GM10266 (cell line): Measurements from ENCODE around the gene NAV2.

Experiments
- DNase-seq: peaks from one replicate; pipeline ENCODE4 v3.0.0; 2012; ENCODE audit errors: extremely low spot score
- CTCF ChIP-seq: IDR thresholded peaks from 2 replicates; pipeline ENCODE4 v1.5.1; 2012; ENCODE audit warnings: mild to moderate bottlenecking, low read depth; ENCODE audit not compliant: control insufficient read depth, insufficient read depth; ENCODE audit errors: missing control alignments

The NAV2 gene

DNA sequence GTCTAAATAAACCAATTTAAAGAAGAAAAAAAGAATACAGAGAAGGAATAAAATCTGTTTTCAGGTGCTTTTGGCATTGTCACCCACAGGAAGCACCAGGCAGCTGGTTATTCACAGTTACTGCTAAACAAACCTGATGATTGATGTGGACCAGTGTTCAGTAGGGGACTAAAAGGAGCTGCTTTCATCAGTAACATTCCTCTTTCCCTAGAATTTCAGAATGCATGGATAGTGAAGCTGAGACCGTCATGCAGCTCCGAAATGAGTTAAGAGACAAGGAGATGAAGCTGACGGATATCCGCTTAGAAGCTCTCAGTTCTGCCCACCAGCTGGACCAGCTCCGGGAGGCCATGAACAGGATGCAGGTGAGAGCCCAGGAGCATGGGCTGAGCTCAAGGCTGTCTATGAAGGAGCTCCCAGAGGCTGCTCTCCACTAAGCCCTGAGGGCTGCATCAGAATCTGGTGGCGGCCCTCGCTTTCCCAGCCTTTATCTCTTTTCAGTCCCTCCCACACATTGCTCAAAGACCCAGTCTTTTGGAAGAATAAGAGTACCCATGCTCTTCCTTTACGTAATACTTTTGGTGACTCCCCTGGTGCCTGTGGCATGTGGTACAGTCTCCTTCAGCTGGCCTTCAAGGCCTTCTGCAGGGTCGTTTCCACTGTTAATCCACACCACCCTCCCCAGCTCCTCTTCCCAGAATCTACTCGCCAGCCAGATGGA, 378.2 kb downstream of the NAV2 start:
- TF ChIP-seq CTCF = no peak
- DNase-seq = no peak

GRCh38 chr11:20093775-20094174, 381.1 kb downstream of the NAV2 start:
- no peak for TF ChIP-seq CTCF
- no peak for DNase-seq

- TF ChIP-seq CTCF = no peak
- DNase-seq = no peak
These were observed 382.6 kb downstream of the NAV2 start for GRCh38 chr11:20095189-20095588.

DNA sequence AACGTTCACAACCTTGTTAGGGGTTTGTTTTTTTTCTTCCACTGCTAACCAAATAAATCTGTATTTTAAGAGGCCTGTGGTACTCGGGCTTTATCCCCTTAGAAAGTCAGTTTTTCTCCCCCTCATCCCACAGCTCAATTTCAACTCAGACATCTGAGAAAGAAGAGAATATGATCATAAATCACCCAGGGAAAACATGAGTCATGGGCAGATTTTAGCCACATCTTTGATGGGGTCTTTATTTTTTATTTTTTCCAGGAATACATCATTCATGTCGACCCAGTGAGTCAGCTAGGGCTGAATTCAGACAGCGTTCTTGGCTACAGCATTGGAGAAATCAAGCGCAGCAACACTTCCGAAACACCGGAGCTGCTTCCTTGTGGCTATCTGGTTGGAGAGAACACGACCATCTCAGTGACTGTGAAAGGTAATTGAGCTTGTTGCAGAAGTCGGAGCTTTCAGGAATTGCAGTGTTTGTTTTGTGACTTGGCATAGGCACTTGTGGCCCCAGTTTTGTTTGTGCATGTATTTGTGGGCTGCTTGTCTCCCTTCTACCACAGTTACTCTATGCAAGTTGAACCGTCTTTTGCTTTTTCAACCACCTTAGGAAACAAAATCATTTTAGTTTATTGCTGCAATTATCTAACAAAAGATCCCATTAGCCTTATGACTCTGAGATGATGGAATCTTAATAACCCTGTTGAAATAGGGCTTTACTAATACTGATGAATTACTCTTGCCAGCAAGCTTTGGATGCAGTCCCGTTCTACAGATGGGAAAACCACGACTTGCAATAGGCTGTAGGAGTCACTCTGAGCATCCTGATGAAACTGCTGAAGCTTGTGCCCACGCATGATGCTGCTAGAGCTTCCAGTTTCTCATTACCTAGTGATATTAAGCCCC, 384.9 kb downstream of the NAV2 start:
- no peak for DNase-seq
- no peak for TF ChIP-seq CTCF

- no peak for TF ChIP-seq CTCF
- no peak for DNase-seq
These were observed 386.9 kb downstream of the NAV2 start for GRCh38 chr11:20099527-20099926.

- no peak for DNase-seq
These were observed 389.8 kb downstream of the NAV2 start for GRCh38 chr11:20102397-20102796.

More at GRCh38 chr11:20102397-20102796, 389.8 kb downstream of the NAV2 start:
- no peak for TF ChIP-seq CTCF
